GM19438 (cell line): ENCODE data around the gene FAM118A.
"Not testable (repeated sequence)": the region's sequence is repeated elsewhere in the genome, so short reads cannot be mapped to it uniquely, and the experiment has no call there.

Source experiments
- ATAC-seq: cut with Tn5 transposase; IDR thresholded peaks from one replicate; pipeline ENCODE4 v1.9.1; 2021; ENCODE audit warnings: low read depth; ENCODE audit not compliant: unreplicated experiment

FAM118A gene

DNA sequence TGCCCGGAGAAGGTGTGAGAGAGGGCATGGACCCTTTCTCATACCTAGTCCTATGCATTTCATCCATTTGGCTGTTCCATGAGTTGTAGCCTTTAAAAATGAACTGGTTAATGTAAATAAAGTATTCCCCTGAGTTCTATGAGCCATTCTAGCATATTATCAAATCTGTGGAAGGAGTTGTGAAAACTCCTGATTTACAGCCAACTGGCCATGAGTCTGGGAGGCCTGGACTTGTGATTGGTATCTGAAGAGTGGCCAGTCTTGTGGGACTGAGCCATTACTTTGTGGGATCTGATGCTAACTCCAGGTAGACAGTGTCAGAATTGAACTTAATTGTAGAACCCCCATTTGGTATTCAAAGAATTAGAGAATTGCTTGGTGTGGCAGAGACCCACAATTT is 48.4 kb downstream of the FAM118A start:
- ATAC-seq = no peak

- ATAC-seq = no peak
Measured at GRCh38 chr22:45359627-45360026, 49.9 kb downstream of the FAM118A start.

DNA sequence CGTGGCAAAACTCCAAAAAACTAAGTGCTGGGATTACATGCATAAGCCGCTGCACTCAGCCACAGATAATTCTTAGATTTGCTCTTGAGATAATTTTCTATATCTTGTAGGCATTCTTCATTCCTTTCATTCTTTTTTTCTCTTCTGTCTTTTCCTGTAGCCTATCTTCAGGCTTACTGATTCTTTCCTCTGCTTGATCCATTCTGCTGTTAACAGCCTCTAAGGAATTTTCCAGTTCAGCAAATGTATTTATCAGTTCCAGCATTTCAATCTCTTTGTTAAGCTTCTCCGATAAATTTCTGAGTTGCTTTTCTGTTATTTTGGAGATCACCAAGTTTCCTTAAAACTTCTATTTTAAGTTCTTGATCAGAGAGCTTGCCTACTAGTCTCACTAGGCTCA is 57.0 kb downstream of the FAM118A start:
- ATAC-seq = no peak

DNA sequence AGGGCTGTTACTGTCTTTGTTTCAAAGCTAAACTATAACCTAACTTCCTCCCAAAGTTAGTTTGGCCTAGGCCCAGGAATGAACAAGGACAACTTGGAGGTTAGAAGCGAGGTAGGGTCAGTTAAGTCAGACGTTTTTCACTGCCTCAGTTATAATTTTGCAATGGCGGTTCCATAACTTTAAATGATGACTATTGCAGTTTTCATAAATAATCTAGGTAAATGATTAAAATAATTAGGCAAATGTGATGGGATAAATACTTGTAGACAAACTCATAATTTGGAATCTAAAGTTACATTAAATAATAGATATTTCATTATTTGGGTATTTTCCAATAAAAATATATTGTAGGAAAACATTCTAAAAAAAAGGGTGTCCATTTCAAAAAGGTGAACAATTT is 63.9 kb downstream of the FAM118A start:
- not testable (repeated sequence) for ATAC-seq

DNA sequence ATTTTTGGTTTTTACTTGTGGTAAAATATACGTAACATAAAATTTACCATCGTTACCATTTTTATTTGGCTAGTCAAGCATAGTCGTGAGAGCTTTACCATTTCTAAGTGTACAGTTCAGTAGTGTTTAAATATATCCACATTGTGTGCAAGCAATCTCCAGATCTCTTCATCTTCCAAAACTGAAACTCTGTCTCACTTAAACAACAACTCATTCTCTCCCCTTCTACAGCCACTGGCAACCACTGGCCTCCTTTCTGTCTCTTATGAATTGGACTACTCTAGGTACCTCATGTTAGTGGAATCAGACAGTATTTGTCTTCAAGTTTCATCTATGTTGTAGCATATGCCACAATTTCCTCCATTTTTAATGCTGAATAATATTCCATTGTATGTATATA is 66.3 kb downstream of the FAM118A start:
- no peak for ATAC-seq

DNA sequence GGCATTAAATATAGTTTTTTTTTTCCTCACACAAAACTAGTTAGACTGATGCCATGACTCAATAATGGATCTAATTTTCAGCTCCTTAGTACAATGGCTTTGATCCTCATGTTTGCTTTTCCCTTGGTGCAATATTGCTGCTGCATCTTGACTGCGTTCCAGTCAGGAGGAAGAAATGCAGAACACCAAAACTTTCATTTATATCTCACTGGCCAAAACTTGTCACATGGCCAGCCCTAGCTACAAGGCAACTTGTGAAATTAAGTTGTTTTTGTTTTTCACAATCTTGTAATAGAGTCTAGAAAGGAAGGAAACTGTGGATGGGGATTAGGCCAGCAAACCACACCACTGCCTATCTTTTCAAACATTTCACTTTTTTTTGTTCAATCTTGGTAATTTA is 67.0 kb downstream of the FAM118A start:
- no peak for ATAC-seq

- no peak for ATAC-seq
Measured at GRCh38 chr22:45381348-45381747, 71.6 kb downstream of the FAM118A start.

DNA sequence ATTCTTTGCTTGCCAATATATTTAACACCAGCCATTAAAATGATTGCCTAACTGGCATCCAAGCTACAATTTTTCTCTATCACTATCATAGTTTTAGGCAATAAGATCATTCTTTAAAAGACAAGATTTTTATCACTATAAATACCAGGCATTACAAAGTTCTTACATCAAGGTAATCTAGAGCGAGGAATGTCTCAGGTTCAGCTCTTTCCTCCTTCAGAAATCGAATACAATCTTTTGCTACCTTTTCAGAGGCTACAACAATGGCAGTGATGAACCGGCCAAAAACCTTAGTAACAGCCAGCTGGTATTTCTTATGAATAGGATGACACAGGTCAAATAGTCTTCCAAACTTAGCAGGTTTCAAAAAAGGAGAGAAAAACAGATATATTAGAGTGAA is 79.8 kb downstream of the FAM118A start:
- no peak for ATAC-seq
